BJ (cell line): ENCODE data around the gene FGF10. TPM values are rescaled to one million over a fixed set of nuclear protein-coding genes. Genes with fewer than 3 reads are reported as not detected.

Source experiments
- CTCF ChIA-PET: fragments of 350-600 bp; formaldehyde crosslinking; extraction: SDS; loops from one replicate; lab custom pipeline; 2021; ENCODE audit warnings: antibody characterized with exemption, inconsistent platforms; lab: Yijun Ruan, JAX
- POLR2A ChIA-PET: fragments of 300-600 bp; sonication (Branson Sonifier 250); formaldehyde crosslinking; extraction: SDS; loops from one replicate; lab custom pipeline; 2021; ENCODE audit warnings: antibody characterized with exemption; lab: Charles Lee
- DNase-seq: peaks from one replicate; pipeline ENCODE4 v3.0.0-alpha.2; 2011; ENCODE audit warnings: low read depth
- H3K27me3 ChIP-seq: 2 replicates; pipeline ENCODE4 v1.6.0; 2011; ENCODE audit warnings: low read length; ENCODE audit not compliant: control insufficient read depth, insufficient read depth
- H3K36me3 ChIP-seq: 2 replicates; pipeline ENCODE4 v1.5.1; 2011; ENCODE audit warnings: low read length; ENCODE audit not compliant: control insufficient read depth, insufficient read depth
- H3K4me3 ChIP-seq: 2 replicates; pipeline ENCODE4 v1.5.1; 2011; ENCODE audit warnings: low read depth, mild to moderate bottlenecking, control low read depth, low read length
- polyA plus RNA-seq: library from polyadenylated mRNA; depleted of rRNA; stranded (reverse); fragments of >200 nt; gene quantifications from 2 replicates; pipeline ENCODE4 v1.2.3, GENCODE V29; 2011
- TF ChIP-seq, protein P1 (sequence below): IDR thresholded peaks from 2 replicates; pipeline ENCODE4 v1.5.1; 2011; ENCODE audit warnings: low read depth, mild to moderate bottlenecking, control low read depth, inconsistent platforms, low read length, moderate library complexity; ENCODE audit not compliant: insufficient read depth

Gene FGF10
- polyA plus RNA-seq, 1 experiment, result not detected

DNA sequence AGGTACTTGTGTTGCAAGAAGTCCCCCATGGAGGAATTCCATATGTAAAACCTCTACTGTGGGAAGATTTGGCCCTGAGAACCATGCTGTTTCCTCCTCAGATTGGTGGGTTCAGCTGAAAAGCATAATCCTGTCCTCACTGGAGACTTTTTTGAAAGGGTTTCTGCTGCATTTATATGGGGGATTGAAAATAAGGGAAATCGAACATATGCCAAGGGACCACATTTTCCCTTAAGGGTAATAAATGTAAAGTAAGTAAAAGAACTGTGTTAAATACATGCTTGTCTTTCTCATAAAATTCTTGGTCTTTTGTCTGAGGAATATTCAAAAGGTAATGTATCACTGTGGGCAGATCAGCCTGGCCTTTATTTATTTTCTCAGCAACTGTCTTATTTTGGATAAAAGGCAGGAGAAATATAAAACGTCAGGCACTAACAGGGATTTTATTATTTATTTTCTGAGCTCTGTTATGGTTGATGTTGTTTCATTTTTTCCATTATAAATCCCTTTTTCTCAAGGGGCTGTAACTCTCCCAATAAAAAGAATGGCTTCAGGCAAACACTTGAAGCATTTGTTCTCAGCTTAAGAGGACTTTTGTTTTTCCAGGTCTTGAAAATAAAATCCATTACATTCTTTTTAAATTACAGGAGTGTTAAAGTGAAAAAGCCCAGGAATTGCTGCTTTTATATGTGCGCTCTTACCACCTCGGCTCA is 131.4 kb downstream of the FGF10 start:
- POLR2A ChIA-PET, result no interaction called here
- Histone ChIP-seq H3K27me3 (no peaks in the 10 kb centered on the region), H3K4me3 (no peak overlapping the region), H3K36me3 (no peaks in the 10 kb centered on the region)
- TF ChIP-seq, protein P1, sequence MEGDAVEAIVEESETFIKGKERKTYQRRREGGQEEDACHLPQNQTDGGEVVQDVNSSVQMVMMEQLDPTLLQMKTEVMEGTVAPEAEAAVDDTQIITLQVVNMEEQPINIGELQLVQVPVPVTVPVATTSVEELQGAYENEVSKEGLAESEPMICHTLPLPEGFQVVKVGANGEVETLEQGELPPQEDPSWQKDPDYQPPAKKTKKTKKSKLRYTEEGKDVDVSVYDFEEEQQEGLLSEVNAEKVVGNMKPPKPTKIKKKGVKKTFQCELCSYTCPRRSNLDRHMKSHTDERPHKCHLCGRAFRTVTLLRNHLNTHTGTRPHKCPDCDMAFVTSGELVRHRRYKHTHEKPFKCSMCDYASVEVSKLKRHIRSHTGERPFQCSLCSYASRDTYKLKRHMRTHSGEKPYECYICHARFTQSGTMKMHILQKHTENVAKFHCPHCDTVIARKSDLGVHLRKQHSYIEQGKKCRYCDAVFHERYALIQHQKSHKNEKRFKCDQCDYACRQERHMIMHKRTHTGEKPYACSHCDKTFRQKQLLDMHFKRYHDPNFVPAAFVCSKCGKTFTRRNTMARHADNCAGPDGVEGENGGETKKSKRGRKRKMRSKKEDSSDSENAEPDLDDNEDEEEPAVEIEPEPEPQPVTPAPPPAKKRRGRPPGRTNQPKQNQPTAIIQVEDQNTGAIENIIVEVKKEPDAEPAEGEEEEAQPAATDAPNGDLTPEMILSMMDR, result no peak
- CTCF ChIA-PET, result no interaction called here
- DNase-seq, result no peak

DNA sequence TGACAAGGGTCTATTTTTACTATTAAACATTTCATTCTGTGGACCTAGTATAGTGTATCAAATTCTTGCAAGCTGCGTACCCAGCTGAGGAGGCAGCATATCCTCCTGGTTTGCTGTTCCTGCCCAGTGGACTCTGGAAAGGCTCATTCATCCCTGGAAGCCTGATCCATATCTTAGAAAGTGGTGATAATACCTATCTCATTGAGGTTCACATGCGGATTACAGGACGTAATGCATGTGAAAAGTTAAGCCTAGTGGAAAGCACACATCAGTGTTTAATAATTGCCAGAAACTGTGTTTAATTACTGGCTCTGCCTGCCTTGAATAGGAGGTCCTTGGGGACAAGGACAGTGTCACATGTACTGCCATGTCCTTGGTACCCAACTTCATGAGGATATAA is 132.0 kb downstream of the FGF10 start:
- no peaks in the 10 kb centered on the region for H3K36me3 ChIP-seq
- TF ChIP-seq, protein P1, result no peak
- no peak overlapping the region for H3K4me3 ChIP-seq
- CTCF ChIA-PET, result no interaction called here
- DNase-seq, result no peak
- POLR2A ChIA-PET, result no interaction called here
- H3K27me3 ChIP-seq, result no peaks in the 10 kb centered on the region
